NCI-H446 treated with DMSO at 0.1 percent for 48 hours (cell line): ENCODE measurements around the gene COL4A2.

ENCODE experiments used
- DNase-seq: peaks from one replicate; lab custom pipeline; 2025; lab: John Stamatoyannopoulos, UW

Gene COL4A2

DNA sequence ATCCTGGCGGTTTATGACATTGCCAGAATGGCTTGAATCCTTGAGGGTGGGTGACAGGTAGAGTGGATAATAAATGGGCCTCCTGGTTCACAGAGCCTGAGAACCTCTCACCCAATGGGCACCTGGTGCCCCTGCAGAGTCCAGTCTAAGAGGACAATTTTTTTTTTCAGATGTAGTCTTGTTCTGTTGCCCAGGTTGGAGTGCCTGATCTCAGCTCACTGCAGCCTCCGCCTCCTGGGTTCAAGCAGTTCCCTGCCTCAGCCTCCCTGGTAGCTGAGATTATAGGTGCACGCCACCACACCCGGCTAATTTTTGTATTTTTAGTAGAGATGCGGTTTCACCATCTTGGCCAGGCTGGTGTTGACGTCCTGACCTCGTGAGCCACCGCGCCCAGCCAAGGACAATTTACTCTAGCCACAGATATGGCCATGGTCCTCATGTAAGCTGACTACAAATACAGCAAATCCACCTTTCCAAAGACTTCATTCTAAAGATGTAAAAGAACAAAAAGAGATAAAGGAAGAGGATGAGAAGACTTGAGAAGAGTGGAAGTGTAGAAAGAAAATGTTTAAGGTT, 33.0 kb downstream of the COL4A2 start:
- no peak for DNase-seq

GRCh38 chr13:110340812-110341444, 33.8 kb downstream of the COL4A2 start:
- no peak for DNase-seq

DNA sequence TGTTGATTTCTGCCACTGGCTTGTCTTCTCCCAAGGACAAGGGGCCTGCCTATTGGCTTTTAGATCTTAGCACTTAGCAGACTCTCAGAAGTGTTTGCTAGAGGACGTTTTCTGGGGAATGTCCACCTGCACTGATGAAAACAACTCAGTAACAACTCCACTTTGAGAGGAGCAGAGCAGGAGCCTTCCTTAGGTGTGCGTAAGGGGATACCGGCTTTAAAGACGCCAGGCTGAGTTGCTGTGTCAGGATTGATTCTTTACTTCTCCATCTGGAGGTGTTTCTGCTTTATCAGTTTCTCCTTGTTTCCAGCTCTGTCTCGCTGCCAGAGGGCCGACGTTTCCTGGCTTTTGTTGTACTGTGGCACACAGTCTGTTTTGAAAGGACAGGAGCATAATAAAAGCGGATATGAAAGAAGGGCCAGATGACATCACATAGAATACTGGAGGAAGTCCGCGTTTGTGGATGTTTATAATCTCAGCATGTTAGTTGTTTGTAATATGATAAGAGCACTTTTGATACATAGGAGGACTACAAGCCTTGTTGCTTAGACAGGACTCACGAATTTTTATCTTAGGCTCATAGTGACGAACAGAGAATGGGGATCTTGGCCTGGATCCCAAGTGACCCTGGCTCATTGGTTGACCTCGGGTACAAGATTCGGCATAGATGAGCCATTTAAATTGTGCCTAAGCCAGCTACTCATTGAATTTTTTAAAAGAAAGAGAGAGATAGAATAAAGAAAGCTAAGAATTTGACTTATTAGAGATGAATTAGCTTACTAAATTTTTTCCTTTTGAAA, 34.6 kb downstream of the COL4A2 start:
- DNase-seq, result no peak

- no peak for DNase-seq
Measured at GRCh38 chr13:110342474-110342873, 35.4 kb downstream of the COL4A2 start.

- DNase-seq, result no peak
Measured at GRCh38 chr13:110343241-110343865, 36.3 kb downstream of the COL4A2 start.

GRCh38 chr13:110344320-110344719, 37.2 kb downstream of the COL4A2 start:
- no peak for DNase-seq

- DNase-seq, result no peak
Measured at GRCh38 chr13:110345266-110345665, 38.2 kb downstream of the COL4A2 start.

- DNase-seq, result no peak
Measured at GRCh38 chr13:110345701-110346100, 38.6 kb downstream of the COL4A2 start.

- DNase-seq, result no peak
Measured at GRCh38 chr13:110346661-110347067, 39.6 kb downstream of the COL4A2 start.

- no peak for DNase-seq
Measured at GRCh38 chr13:110347088-110347487, 40.0 kb downstream of the COL4A2 start.

- no peak for DNase-seq
Measured at GRCh38 chr13:110347535-110348308, 40.6 kb downstream of the COL4A2 start.

DNA sequence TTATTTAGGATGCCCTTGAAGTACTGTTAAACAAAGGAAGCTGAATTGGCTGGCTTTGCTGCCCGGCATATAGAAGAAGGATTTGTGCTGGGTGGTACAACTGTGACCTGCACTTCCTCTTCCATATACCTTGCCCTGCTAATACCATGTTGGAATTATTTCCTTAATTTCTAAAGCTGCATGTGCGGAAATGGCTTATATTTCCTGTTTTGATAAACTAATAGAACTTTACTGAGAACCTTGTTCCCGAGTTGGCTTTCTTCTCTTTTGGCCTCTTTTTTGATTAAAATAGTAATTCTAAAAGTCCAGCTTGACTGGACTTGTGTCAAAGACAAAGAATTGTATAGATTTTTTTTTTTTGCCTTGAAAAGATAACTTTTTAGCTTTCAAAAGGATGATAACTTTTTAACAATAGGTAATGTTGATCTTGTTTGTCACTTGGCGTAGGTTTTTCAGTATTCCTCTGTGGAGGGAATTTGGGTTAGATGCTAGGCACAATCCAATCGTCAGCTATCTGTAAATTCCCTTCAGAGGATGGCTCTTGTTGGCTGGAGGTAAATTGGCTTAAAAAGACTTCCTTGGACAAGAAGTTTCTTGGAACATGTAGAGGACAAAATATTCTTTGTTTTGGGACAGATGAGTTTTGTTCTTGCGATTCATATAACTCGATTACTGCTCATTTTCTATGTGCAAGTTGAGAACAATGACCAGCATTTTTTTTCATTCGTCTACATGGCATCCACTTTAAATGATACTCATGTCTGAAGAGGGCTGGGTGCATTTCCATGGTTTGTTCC, 41.4 kb downstream of the COL4A2 start:
- no peak for DNase-seq

DNA sequence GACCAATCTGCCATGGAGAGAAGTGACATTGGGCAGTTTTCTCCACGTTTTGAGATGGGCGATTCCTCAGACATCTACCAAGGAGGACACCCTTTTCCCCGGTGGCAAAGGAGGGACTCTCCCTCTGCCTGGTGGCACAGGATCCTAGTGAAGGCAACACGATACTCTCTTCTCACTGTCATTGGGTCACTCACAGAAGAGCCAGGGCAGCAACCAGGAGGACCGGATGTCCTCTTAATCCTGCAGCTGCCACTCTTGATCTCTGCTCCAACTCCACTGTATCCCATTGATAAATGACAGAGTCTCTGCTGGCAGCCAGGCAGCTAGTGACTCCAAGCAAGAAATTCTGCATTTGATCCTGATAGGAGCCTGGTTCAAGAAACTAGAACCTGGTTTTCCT, 42.2 kb downstream of the COL4A2 start:
- DNase-seq, result no peak

- no peak for DNase-seq
Measured at GRCh38 chr13:110350049-110350448, 43.0 kb downstream of the COL4A2 start.

DNA sequence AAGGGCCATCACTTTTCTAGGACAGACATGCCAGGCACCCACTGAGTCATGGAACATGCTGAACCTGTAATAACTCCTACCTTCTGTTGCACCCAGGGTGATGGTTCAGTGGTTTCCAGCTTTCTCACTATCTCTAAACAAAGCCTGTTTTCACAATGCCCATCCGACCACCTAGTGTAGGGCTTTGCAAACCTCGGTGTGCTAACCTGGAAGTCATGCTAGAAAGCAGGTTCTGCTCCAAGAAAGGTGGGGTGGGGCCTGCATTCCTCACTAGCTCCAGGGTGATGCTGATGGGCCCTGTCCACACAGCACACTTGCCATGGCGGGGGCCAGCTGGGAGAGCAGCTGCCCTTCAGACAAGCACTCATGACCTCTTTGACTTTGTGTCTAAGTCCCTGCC, 43.4 kb downstream of the COL4A2 start:
- no peak for DNase-seq

DNA sequence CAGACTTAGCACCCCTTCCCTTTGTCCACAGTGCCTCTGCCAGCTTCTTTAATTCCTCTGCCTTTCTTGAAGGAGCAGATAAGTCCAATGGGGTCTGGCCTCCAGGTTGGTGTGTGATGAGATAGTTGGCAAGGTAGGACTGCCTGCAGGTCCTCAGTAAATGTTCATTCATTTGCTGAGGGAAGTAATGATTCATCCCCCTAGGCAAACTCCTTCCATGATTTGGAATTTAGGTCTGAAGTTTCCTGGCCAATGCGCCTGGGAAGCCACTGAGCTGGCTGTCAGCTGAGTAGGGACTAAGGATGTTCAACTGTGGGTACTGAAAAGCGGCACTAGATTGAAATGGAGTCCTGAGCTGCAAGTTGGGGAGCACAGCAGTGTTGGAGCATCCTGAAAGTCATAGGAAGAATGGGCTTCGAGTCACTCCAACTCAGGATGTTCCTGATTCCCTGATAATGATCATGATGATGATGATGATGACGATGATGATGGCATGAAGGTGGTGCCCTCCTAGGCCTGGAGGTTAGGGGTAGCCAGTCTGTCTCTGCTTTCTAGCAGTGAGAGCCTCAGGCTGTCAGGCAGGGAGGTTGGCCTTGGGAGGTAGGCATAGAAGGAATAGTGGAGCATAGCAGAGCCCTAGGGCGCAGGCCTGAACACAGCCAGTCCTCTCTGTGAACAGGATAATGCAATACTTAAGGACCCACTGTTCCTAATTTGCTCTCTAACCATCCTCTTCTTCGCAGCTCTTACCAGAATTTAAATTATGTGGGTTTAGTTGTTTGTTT, 44.7 kb downstream of the COL4A2 start:
- DNase-seq, result no peak

DNA sequence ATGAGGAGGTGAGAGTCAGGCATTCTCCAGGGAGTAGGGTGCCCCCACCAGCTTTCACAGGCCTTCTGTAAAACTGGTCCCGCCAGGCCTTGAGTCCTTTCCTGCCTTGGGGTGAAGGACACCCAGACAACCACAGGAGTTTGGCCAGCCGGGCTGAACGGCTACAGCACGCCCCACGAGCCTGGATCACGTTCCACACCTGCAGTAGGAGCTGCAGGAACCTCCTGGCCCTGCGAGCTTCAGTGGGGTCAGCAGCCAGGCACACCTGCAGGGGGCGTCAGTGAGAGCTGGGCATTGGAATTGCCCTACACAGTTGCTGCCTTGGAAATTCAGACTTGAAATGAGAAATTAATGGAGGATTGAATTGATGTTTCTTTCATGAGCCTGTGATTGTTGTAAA, 45.7 kb downstream of the COL4A2 start:
- no peak for DNase-seq

DNA sequence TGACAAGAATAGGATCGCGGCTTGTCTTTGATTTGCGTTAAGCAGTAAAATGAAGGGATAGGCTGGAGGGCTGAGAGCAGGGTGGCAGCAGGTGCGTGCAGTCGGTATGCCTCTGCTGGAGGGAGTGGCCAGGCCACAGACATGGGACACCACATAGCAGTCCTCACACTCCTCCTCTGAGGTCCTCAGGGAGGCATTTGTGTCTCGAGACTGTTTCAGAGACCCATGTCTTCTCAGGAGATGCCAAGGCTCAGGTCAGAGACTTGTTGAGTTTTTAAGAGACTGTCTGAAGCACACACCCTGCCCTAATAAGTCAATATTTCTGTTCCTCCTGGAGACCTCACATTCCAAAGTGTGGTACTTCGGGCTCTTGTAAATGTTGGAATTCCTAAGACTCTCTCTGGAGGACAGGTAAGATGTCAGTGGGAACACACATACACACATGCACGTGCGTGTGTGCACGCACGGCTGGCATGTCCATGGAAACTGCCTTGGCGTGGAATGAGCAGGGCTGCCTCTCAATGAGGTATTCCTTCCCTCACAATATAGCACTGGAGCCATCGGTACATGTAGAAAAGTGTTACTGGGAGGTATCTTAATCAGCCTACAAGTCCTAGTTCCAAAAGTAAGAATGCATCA, 46.4 kb downstream of the COL4A2 start:
- no peak for DNase-seq

DNA sequence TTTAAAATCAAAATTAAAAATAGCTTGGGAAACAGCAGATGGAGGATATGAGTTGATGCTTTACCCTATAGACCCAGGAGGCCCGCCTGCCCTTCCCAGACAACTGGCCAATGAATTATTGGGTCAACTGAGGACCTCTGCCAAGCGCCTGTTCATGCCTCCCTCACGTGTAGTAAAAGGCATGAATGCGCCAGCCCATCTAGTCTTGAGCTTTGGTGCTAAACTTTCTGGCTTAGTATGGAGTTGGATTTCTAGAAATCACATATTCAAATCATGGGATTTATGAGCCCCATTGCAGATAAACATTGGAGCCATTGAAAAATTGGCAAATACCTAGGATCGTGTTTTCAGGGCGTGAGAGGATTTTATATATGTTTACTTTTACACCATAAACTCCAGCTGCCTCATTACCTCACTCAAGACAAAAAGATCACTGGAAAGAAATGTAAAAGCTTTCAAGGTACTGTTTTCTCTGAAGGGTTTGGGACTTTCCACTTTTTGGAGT, 47.1 kb downstream of the COL4A2 start:
- DNase-seq, result no peak
